HEK293 (cell line): ENCODE data around the gene DENND4B.
A peak's percentile ranks its signal among the peaks of the same experiment; 100 is the strongest.

ENCODE experiments used
- BCL11B ChIP-seq: fragments of 450-650 bp; formaldehyde crosslinking; IDR thresholded peaks from 2 replicates; pipeline ENCODE4 v1.5.1; 2016; ENCODE audit warnings: low read depth, missing biosample characterization, missing genetic modification characterization
- CTCF ChIP-seq: fragments of 450-650 bp; formaldehyde crosslinking; IDR thresholded peaks from 2 replicates; pipeline ENCODE4 v1.5.1; 2016; ENCODE audit warnings: missing biosample characterization, missing genetic modification characterization
- EGR2 ChIP-seq: fragments of 450-650 bp; formaldehyde crosslinking; IDR thresholded peaks from 2 replicates; pipeline ENCODE4 v1.5.1; 2016; ENCODE audit warnings: low read depth, missing biosample characterization, missing genetic modification characterization
- GLI2 ChIP-seq: fragments of 450-650 bp; formaldehyde crosslinking; IDR thresholded peaks from 2 replicates; pipeline ENCODE4; 2017; ENCODE audit warnings: missing biosample characterization, missing genetic modification characterization, low read depth, borderline replicate concordance
- KLF7 ChIP-seq: fragments of 450-650 bp; formaldehyde crosslinking; IDR thresholded peaks from 2 replicates; pipeline ENCODE4 v1.5.1; 2016; ENCODE audit warnings: missing biosample characterization, missing genetic modification characterization, borderline replicate concordance
- PATZ1 ChIP-seq: fragments of 450-650 bp; formaldehyde crosslinking; IDR thresholded peaks from 2 replicates; pipeline ENCODE4 v1.5.1; 2016; ENCODE audit warnings: missing biosample characterization, missing genetic modification characterization
- SCRT2 ChIP-seq: fragments of 450-650 bp; formaldehyde crosslinking; IDR thresholded peaks from 2 replicates; pipeline ENCODE4 v1.5.1; 2016; ENCODE audit warnings: missing biosample characterization, missing genetic modification characterization
- SP3 ChIP-seq: fragments of 450-650 bp; formaldehyde crosslinking; IDR thresholded peaks from 2 replicates; pipeline ENCODE4 v1.5.1; 2016; ENCODE audit warnings: missing biosample characterization, missing genetic modification characterization
- ZBTB11 ChIP-seq: fragments of 450-650 bp; formaldehyde crosslinking; conservative IDR thresholded peaks from 2 replicates; pipeline ENCODE4 v1.5.1; 2016; ENCODE audit warnings: low read depth, missing biosample characterization, missing genetic modification characterization
- ZBTB8A ChIP-seq: fragments of 450-650 bp; formaldehyde crosslinking; IDR thresholded peaks from 2 replicates; pipeline ENCODE4 v1.5.1; 2016; ENCODE audit warnings: missing biosample characterization, missing genetic modification characterization
- ZFP69B ChIP-seq: fragments of 450-650 bp; formaldehyde crosslinking; IDR thresholded peaks from 2 replicates; pipeline ENCODE4 v1.5.1; 2016; ENCODE audit warnings: missing biosample characterization, missing genetic modification characterization
- ZNF10 ChIP-seq: fragments of 450-650 bp; formaldehyde crosslinking; IDR thresholded peaks from 2 replicates; pipeline ENCODE4 v1.5.1; 2017; ENCODE audit warnings: missing biosample characterization, missing genetic modification characterization
- ZNF174 ChIP-seq: fragments of 450-650 bp; formaldehyde crosslinking; IDR thresholded peaks from 2 replicates; pipeline ENCODE4 v1.5.0; 2017; ENCODE audit warnings: missing biosample characterization, mild to moderate bottlenecking, missing genetic modification characterization
- ZNF221 ChIP-seq: fragments of 450-650 bp; formaldehyde crosslinking; IDR thresholded peaks from 2 replicates; pipeline ENCODE4 v1.5.1; 2017; ENCODE audit warnings: missing biosample characterization, missing genetic modification characterization, borderline replicate concordance
- ZNF223 ChIP-seq: fragments of 450-650 bp; formaldehyde crosslinking; IDR thresholded peaks from 2 replicates; pipeline ENCODE4 v1.5.1; 2016; ENCODE audit warnings: missing biosample characterization, missing genetic modification characterization
- ZNF274 ChIP-seq, 2 experiments: fragments of 200-500 bp in 1 of 2; fragments of 450-650 bp in 1 of 2; sonication (Bioruptor generic) in 1 of 2; formaldehyde crosslinking in 1 of 2; IDR thresholded peaks; 2 replicates each; pipeline versions ENCODE4 v1.5.1 to v1.6.1; 2014 to 2016; ENCODE audit warnings: borderline replicate concordance in 1 of 2, inconsistent platforms in 1 of 2, low read length in 1 of 2, missing biosample characterization in 1 of 2, missing genetic modification characterization in 1 of 2
- ZNF354C ChIP-seq: fragments of 450-650 bp; formaldehyde crosslinking; IDR thresholded peaks from 2 replicates; pipeline ENCODE4 v1.5.1; 2016; ENCODE audit warnings: missing biosample characterization, missing genetic modification characterization, low read depth, borderline replicate concordance
- ZNF362 ChIP-seq: fragments of 450-650 bp; formaldehyde crosslinking; IDR thresholded peaks from 2 replicates; pipeline ENCODE4 v1.5.1; 2016; ENCODE audit warnings: missing biosample characterization, missing genetic modification characterization
- ZNF426 ChIP-seq: fragments of 450-650 bp; formaldehyde crosslinking; IDR thresholded peaks from 2 replicates; pipeline ENCODE4 v1.5.1; 2017; ENCODE audit warnings: missing biosample characterization, missing genetic modification characterization, mild to moderate bottlenecking, inconsistent platforms, moderate library complexity
- ZNF449 ChIP-seq: fragments of 450-650 bp; formaldehyde crosslinking; IDR thresholded peaks from 2 replicates; pipeline ENCODE4 v1.5.1; 2017; ENCODE audit warnings: missing biosample characterization, mild to moderate bottlenecking, missing genetic modification characterization, moderate library complexity
- ZNF473 ChIP-seq: fragments of 450-650 bp; formaldehyde crosslinking; IDR thresholded peaks from 2 replicates; pipeline ENCODE4 v1.5.1; 2017; ENCODE audit warnings: missing biosample characterization, missing genetic modification characterization
- ZNF548 ChIP-seq: fragments of 450-650 bp; formaldehyde crosslinking; IDR thresholded peaks from 2 replicates; pipeline ENCODE4 v1.5.1; 2016; ENCODE audit warnings: missing biosample characterization, missing genetic modification characterization
- ZNF558 ChIP-seq: fragments of 450-650 bp; formaldehyde crosslinking; IDR thresholded peaks from 2 replicates; pipeline ENCODE4 v1.5.1; 2016; ENCODE audit warnings: missing biosample characterization, missing genetic modification characterization
- ZNF624 ChIP-seq: fragments of 450-650 bp; formaldehyde crosslinking; IDR thresholded peaks from 2 replicates; pipeline ENCODE4 v1.5.1; 2017; ENCODE audit warnings: missing biosample characterization, missing genetic modification characterization
- ZNF660 ChIP-seq: fragments of 450-650 bp; IDR thresholded peaks from 2 replicates; pipeline ENCODE4 v1.5.1; 2018; ENCODE audit warnings: missing biosample characterization, mild to moderate bottlenecking, missing genetic modification characterization
- ZNF707 ChIP-seq: fragments of 450-650 bp; formaldehyde crosslinking; IDR thresholded peaks from 2 replicates; pipeline ENCODE4 v1.5.1; 2016; ENCODE audit warnings: missing biosample characterization, missing genetic modification characterization
- ZNF777 ChIP-seq: fragments of 450-650 bp; formaldehyde crosslinking; IDR thresholded peaks from 2 replicates; pipeline ENCODE4 v1.5.1; 2017; ENCODE audit warnings: missing biosample characterization, missing genetic modification characterization, borderline replicate concordance
- ZNF785 ChIP-seq: fragments of 450-650 bp; formaldehyde crosslinking; IDR thresholded peaks from 2 replicates; pipeline ENCODE4 v1.5.1; 2016; ENCODE audit warnings: missing biosample characterization, missing genetic modification characterization
- ZNF837 ChIP-seq: fragments of 450-650 bp; formaldehyde crosslinking; IDR thresholded peaks from 2 replicates; pipeline ENCODE4 v1.5.1; 2016; ENCODE audit warnings: missing biosample characterization, missing genetic modification characterization

The DENND4B gene

GRCh38 chr1:153977250-153978240 lies 31.0 kb upstream of the DENND4B start, which contains the start of gene JTB (continued):
- TF ChIP-seq ZBTB11 (tag by site-specific recombination) (peak; percentile 36), ZNF837 (tag by site-specific recombination) (no peak), ZNF473 (no peak), SP3 (tag by site-specific recombination) (peak; percentile 45), ZNF785 (tag by site-specific recombination) (no peak), ZNF707 (tag by site-specific recombination) (no peak), ZNF660 (tag by site-specific recombination) (no peak; the same call in none of the 2 replicates), ZNF449 (tag by site-specific recombination) (no peak; the same call in 1 of the 2 replicates), KLF7 (tag by site-specific recombination) (no peak), ZNF221 (tag by site-specific recombination) (no peak), EGR2 (tag by site-specific recombination) (peak; percentile 56; the same call in 1 of the 2 replicates), ZNF624 (tag by site-specific recombination) (no peak), PATZ1 (tag by site-specific recombination) (peak; percentile 78), GLI2 (tag by site-specific recombination) (no peak), ZFP69B (tag by site-specific recombination) (0 out of 2 replicates have a peak, but pooled peaks have one; percentile 12), ZNF426 (no peak), ZNF174 (no peak), ZNF362 (tag by site-specific recombination) (no peak), BCL11B (tag by site-specific recombination) (no peak), ZNF223 (tag by site-specific recombination) (no peak), ZNF354C (no peak), ZNF274 (IDR thresholded peaks at IDR 0.05; ENCODE audit: low read length) (no peak), ZNF274 (tag by site-specific recombination; IDR thresholded peaks at IDR 0.05; ENCODE audit: borderline replicate concordance) (no peak), ZBTB8A (tag by site-specific recombination) (peak; percentile 95), ZNF558 (tag by site-specific recombination) (no peak), ZNF548 (tag by site-specific recombination) (no peak), SCRT2 (peak; percentile 92), CTCF (peak; percentile 6; the same call in 1 of the 2 replicates), ZNF10 (tag by site-specific recombination) (0 out of 2 replicates have a peak, but pooled peaks have one; percentile 25), ZNF777 (tag by site-specific recombination) (no peak)
